IMR-90 (cell line): ENCODE measurements around the gene COG2. TPM values are rescaled to one million over a fixed set of nuclear protein-coding genes. Genes with fewer than 3 reads are reported as not detected.

ENCODE experiments used
- ATAC-seq: fragments of 200-7000 bp; cut with Tn5 transposase; 2 replicates; pipeline ENCODE4 v1.9.1; 2020; ENCODE audit warnings: low read depth, mild to moderate bottlenecking, moderate library complexity
- BruUV-seq: library from RNA; stranded (reverse); fragments of 400-500 nt; replicated peaks from 2 replicates; lab custom pipeline; 2021; lab: Mats Ljungman, UMichigan
- CTCF ChIA-PET: fragments of 300-600 bp; formaldehyde crosslinking; extraction: SDS; loops from one replicate; lab custom pipeline; 2021; ENCODE audit warnings: antibody characterized with exemption; lab: Yijun Ruan, JAX
- POLR2A ChIA-PET: fragments of 300-600 bp; sonication (Branson Sonifier 250); formaldehyde crosslinking; loops from one replicate; lab custom pipeline; 2022; ENCODE audit warnings: antibody characterized with exemption; ENCODE audit not compliant: unreplicated experiment; lab: Charles Lee
- DNase-seq: peaks from one replicate; pipeline ENCODE4 v3.0.0; 2013
- H2AFZ ChIP-seq: replicated peaks from 2 replicates; pipeline ENCODE3; 2013; ENCODE audit warnings: low read length, mild to moderate bottlenecking; ENCODE audit not compliant: poor library complexity
- H2AK5ac ChIP-seq: 2 replicates; pipeline ENCODE4 v1.6.1; 2013; ENCODE audit warnings: low read depth, low read length, inconsistent platforms
- H2AK9ac ChIP-seq: replicated peaks from 2 replicates; pipeline ENCODE3; 2013; ENCODE audit warnings: mild to moderate bottlenecking, low read depth, low read length, moderate library complexity; ENCODE audit not compliant: poor library complexity
- H2BK120ac ChIP-seq: 2 replicates; pipeline ENCODE4 v1.6.1; 2013; ENCODE audit warnings: low read depth, low read length, inconsistent platforms
- H2BK15ac ChIP-seq: 3 replicates; pipeline ENCODE4 v1.6.1; 2013; ENCODE audit warnings: low read depth, low read length, inconsistent platforms
- H2BK20ac ChIP-seq: 2 replicates; pipeline ENCODE4 v1.6.1; 2013; ENCODE audit warnings: low read depth, mild to moderate bottlenecking, inconsistent platforms, low read length, moderate library complexity
- H2BK5ac ChIP-seq: 2 replicates; pipeline ENCODE4 v1.6.1; 2013; ENCODE audit warnings: mild to moderate bottlenecking, low read depth, low read length, inconsistent platforms; ENCODE audit not compliant: poor library complexity, severe bottlenecking
- H3K14ac ChIP-seq: replicated peaks from 2 replicates; pipeline ENCODE4 v1.6.1; 2013; ENCODE audit warnings: low read depth, low read length, inconsistent platforms
- H3K18ac ChIP-seq: 2 replicates; pipeline ENCODE4 v1.6.1; 2013; ENCODE audit warnings: low read depth, low read length, control low read depth
- H3K23ac ChIP-seq: 2 replicates; pipeline ENCODE4 v1.6.1; 2013; ENCODE audit warnings: low read depth, low read length, inconsistent platforms
- H3K27ac ChIP-seq: 2 replicates; pipeline ENCODE4 v1.5.1; 2013; ENCODE audit warnings: mild to moderate bottlenecking, control low read depth, low read length; ENCODE audit not compliant: insufficient read depth
- H3K27me3 ChIP-seq: 2 replicates; pipeline ENCODE4 v1.6.1; 2013; ENCODE audit warnings: low read length; ENCODE audit not compliant: control insufficient read depth, insufficient read depth
- H3K36me3 ChIP-seq: 2 replicates; pipeline ENCODE4 v1.6.1; 2013; ENCODE audit warnings: low read length, mixed read lengths; ENCODE audit not compliant: control insufficient read depth, insufficient read depth
- H3K4ac ChIP-seq: 2 replicates; pipeline ENCODE4 v1.6.1; 2013; ENCODE audit warnings: low read depth, low read length, inconsistent platforms
- H3K4me1 ChIP-seq: 2 replicates; pipeline ENCODE4 v1.6.1; 2013; ENCODE audit warnings: low read length, mixed read lengths; ENCODE audit not compliant: control insufficient read depth, insufficient read depth
- H3K4me2 ChIP-seq: 2 replicates; pipeline ENCODE4 v1.6.1; 2013; ENCODE audit warnings: low read depth, mild to moderate bottlenecking, control low read depth, low read length, moderate library complexity
- H3K4me3 ChIP-seq: 2 replicates; pipeline ENCODE4 v1.5.1; 2013; ENCODE audit warnings: low read depth, mild to moderate bottlenecking, control low read depth, low read length, moderate library complexity; ENCODE audit not compliant: insufficient read depth
- H3K56ac ChIP-seq: 2 replicates; pipeline ENCODE4 v1.6.1; 2013; ENCODE audit warnings: low read length, inconsistent platforms; ENCODE audit not compliant: insufficient read depth; ENCODE audit errors: extremely low read depth
- H3K79me1 ChIP-seq, 2 experiments: 2 replicates each; pipeline ENCODE4 v1.6.1; 2013; ENCODE audit warnings: low read length in 2 of 2, inconsistent platforms in 1 of 2, low read depth in 1 of 2
- H3K9ac ChIP-seq: 2 replicates; pipeline ENCODE4 v1.6.1; 2013; ENCODE audit warnings: low read depth, low read length, control low read depth
- H3K9me1 ChIP-seq: 2 replicates; pipeline ENCODE4 v1.6.1; 2013; ENCODE audit warnings: low read length, inconsistent platforms; ENCODE audit not compliant: insufficient read depth
- H3K9me3 ChIP-seq: 2 replicates; pipeline ENCODE4 v1.6.1; 2013; ENCODE audit warnings: low read length; ENCODE audit not compliant: control insufficient read depth, insufficient read depth
- H4K20me1 ChIP-seq: 2 replicates; pipeline ENCODE4 v1.6.1; 2013; ENCODE audit warnings: low read length, inconsistent platforms; ENCODE audit not compliant: insufficient read depth
- H4K5ac ChIP-seq: 2 replicates; pipeline ENCODE4 v1.6.1; 2013; ENCODE audit warnings: mild to moderate bottlenecking, low read depth, low read length, control low read depth
- H4K8ac ChIP-seq, 2 experiments: 2 replicates each; pipeline ENCODE4 v1.6.1; 2013; ENCODE audit warnings: low read depth in 2 of 2, low read length in 2 of 2, control low read depth in 1 of 2, inconsistent platforms in 1 of 2
- H4K91ac ChIP-seq: 2 replicates; pipeline ENCODE4 v1.6.1; 2013; ENCODE audit warnings: low read depth, low read length, inconsistent platforms; ENCODE audit not compliant: insufficient read depth
- BHLHE40 ChIP-seq: fragments of 150-350 bp; IDR thresholded peaks from 2 replicates; pipeline ENCODE4 v1.6.1; 2016; ENCODE audit warnings: mild to moderate bottlenecking, low read depth, low read length
- CEBPB ChIP-seq: IDR thresholded peaks from 2 replicates; pipeline ENCODE4 v1.6.1; 2012; ENCODE audit warnings: low read depth, low read length, improper control_type of control experiment
- CHD1 ChIP-seq: IDR thresholded peaks from 2 replicates; pipeline ENCODE4 v1.6.1; 2012; ENCODE audit warnings: low read depth, low read length, improper control_type of control experiment
- CTCF ChIP-seq: conservative IDR thresholded peaks from 2 replicates; pipeline ENCODE4 v1.5.1; 2012; ENCODE audit warnings: mild to moderate bottlenecking, low read depth, low read length, improper control_type of control experiment
- ELK1 ChIP-seq: fragments of 150-350 bp; IDR thresholded peaks from 2 replicates; pipeline ENCODE4 v1.6.1; 2016; ENCODE audit warnings: low read depth, mild to moderate bottlenecking, low read length, moderate library complexity, borderline replicate concordance
- FOS ChIP-seq: fragments of 150-350 bp; IDR thresholded peaks from 2 replicates; pipeline ENCODE4 v1.6.1; 2016; ENCODE audit warnings: low read depth, low read length
- MAFK ChIP-seq: IDR thresholded peaks from 2 replicates; pipeline ENCODE4 v1.6.1; 2012; ENCODE audit warnings: low read depth, low read length, improper control_type of control experiment
- MAZ ChIP-seq: IDR thresholded peaks from 2 replicates; pipeline ENCODE4 v1.6.1; 2012; ENCODE audit warnings: low read depth, mild to moderate bottlenecking, low read length, improper control_type of control experiment, moderate library complexity, borderline replicate concordance
- MXI1 ChIP-seq: IDR thresholded peaks from 2 replicates; pipeline ENCODE4 v1.6.1; 2012; ENCODE audit warnings: low read depth, mild to moderate bottlenecking, low read length, moderate library complexity, borderline replicate concordance
- NFE2L2 ChIP-seq: fragments of 150-350 bp; IDR thresholded peaks from 2 replicates; pipeline ENCODE4 v1.6.1; 2016; ENCODE audit warnings: low read depth, mild to moderate bottlenecking, low read length
- POLR2A ChIP-seq: IDR thresholded peaks from 2 replicates; pipeline ENCODE4 v1.6.1; 2012; ENCODE audit warnings: mild to moderate bottlenecking, low read depth, low read length
- RAD21 ChIP-seq: IDR thresholded peaks from 2 replicates; pipeline ENCODE4 v1.6.1; 2012; ENCODE audit warnings: low read length, improper control_type of control experiment
- RCOR1 ChIP-seq: IDR thresholded peaks from 2 replicates; pipeline ENCODE4 v1.6.1; 2012; ENCODE audit warnings: mild to moderate bottlenecking, low read length, improper control_type of control experiment; ENCODE audit not compliant: insufficient replicate concordance
- RFX5 ChIP-seq: IDR thresholded peaks from 2 replicates; pipeline ENCODE4 v1.8.0; 2012; ENCODE audit warnings: low read depth, mild to moderate bottlenecking, low read length, moderate library complexity
- SMC3 ChIP-seq: fragments of 150-350 bp; IDR thresholded peaks from 2 replicates; pipeline ENCODE4 v1.6.1; 2016; ENCODE audit warnings: low read depth, mild to moderate bottlenecking, antibody characterized with exemption, low read length, moderate library complexity
- USF2 ChIP-seq: fragments of 150-350 bp; IDR thresholded peaks from 2 replicates; pipeline ENCODE4 v1.6.1; 2017; ENCODE audit warnings: mild to moderate bottlenecking, antibody characterized with exemption, low read length, low read depth
- WGBS, 2 experiments: methylation state at CpG; one replicate each; pipeline versions ENCODE4 v1.1.5 to v1.1.7; 2013; ENCODE audit warnings: missing lambda C conversion rate in 2 of 2; ENCODE audit not compliant: insufficient read length in 1 of 2; ENCODE audit errors: extremely low coverage in 2 of 2; 5-methylcytosine and 5-hydroxymethylcytosine counted together
- dilution Hi-C: fragments of 300-500 bp; cut with HindIII; formaldehyde crosslinking; loops from one replicate; pipeline ENCODE4 v1.14.3; 2018; ENCODE audit warnings: low sequenced_read_pairs; ENCODE audit not compliant: unreplicated experiment
- in situ Hi-C: fragments of 300-500 bp; cut with MboI; formaldehyde crosslinking; loops from 3 replicates; pipeline ENCODE4 v1.14.3; 2019; ENCODE audit warnings: low sequenced_read_pairs, inconsistent platforms, mixed read lengths
- intact Hi-C: fragments of 100-400 bp; cut with micrococcal nuclease; formaldehyde crosslinking; loops from 2 replicates; pipeline ENCODE4 v1.10.0; 2022
- polyA plus RNA-seq, 3 experiments: library from polyadenylated mRNA; depleted of rRNA; stranded (reverse); fragments of >200 nt; gene quantifications; 2 replicates each; pipeline ENCODE4 v1.2.3, GENCODE V29; 2012; ENCODE audit warnings: low replicate concordance in 1 of 3
- total RNA-seq: library from RNA; depleted of rRNA; stranded (reverse); fragments of >200 nt; gene quantifications from 2 replicates; pipeline ENCODE4 v1.2.3, GENCODE V29; 2012

COG2 gene
- total and polyA plus RNA-seq, 2 of the 4 experiments (the other 2 are of a cell fraction): 9.1 to 16.7 TPM

GRCh38 chr1:230725256-230726012 is 83.2 kb downstream of the COG2 start:
- Histone ChIP-seq H3K27me3 (peaks cover 4% of the 10 kb centered on the region), H3K56ac (no peak overlapping the region), H3K4me2 (no peak overlapping the region), H4K5ac (no peak overlapping the region), H2BK120ac (no peak overlapping the region), H3K18ac (no peak overlapping the region), H3K79me1 (no peaks in the 10 kb centered on the region), H2BK15ac (no peak overlapping the region), H3K9ac (no peak overlapping the region), H3K4me3 (no peak overlapping the region), H2AK9ac (no peak overlapping the region), H4K91ac (no peak overlapping the region), H3K4me1 (no peaks in the 10 kb centered on the region), H3K9me1 (no peaks in the 10 kb centered on the region), H2BK20ac (no peak overlapping the region), H3K14ac (no peak overlapping the region), H4K8ac (no peak overlapping the region), H3K4ac (no peak overlapping the region), H4K20me1 (no peaks in the 10 kb centered on the region), H3K27ac (no peak overlapping the region), H2BK5ac (no peak overlapping the region), H3K9me3 (no peaks in the 10 kb centered on the region), H3K36me3 (no peaks in the 10 kb centered on the region), H2AFZ (no peak overlapping the region), H3K23ac (no peak overlapping the region), H2AK5ac (no peak overlapping the region)
- no TSS peak for BruUV-seq
- DNase-seq: no peak
- no CpG with 5 or more reads among the region's 6 CpGs for WGBS, 2 experiments
- in situ Hi-C loops: no loop called here
- intact Hi-C loops: no loop called here
- POLR2A ChIA-PET: no interaction called here
- TF ChIP-seq NFE2L2 (no peak), USF2 (no peak), CHD1 (no peak), MAFK (no peak), BHLHE40 (no peak), RFX5 (no peak), SMC3 (no peak), RAD21 (no peak), CTCF (no peak), POLR2A (no peak), CEBPB (no peak), ELK1 (no peak), MXI1 (no peak), MAZ (no peak), FOS (no peak), RCOR1 (no peak)
- dilution Hi-C loops: no loop called here
- CTCF ChIA-PET: no interaction called here
- no peak for ATAC-seq
